ENCODE data around the gene TMEM131L. TPM values are rescaled to one million over a fixed set of nuclear protein-coding genes. Genes with fewer than 3 reads are reported as not detected.

TMEM131L gene
- total RNA-seq, 1 donor from 2014 or later, result 15.0 TPM

Other genes with a start within 250 kb of the TMEM131L start
- gene MND1, start 121.7 kb upstream of the TMEM131L start, total RNA-seq, result 0.76 and 2.7 TPM in 2 replicates
- 0.13 and 0.77 TPM in 2 replicates for gene TLR2, start 217.9 kb downstream of the TMEM131L start, total RNA-seq

Data from dermis microvascular lymphatic vessel endothelial cell (primary cell).